Stimulated activated naive CD8-positive, alpha-beta T cell treated with anti-CD3 and anti-CD28 coated beads, Interleukin-15, Interleukin-2, amounts not matched to agents 100 ng/mL and 50 ng/mL, for 24 hours (primary cell): ENCODE measurements around the gene FABP1.

Experiments
- H3K27ac Mint-ChIP-seq: one replicate; pipeline ENCODE4 v1.8.0; 2021; ENCODE audit warnings: mild to moderate bottlenecking, mixed read lengths
- H3K27me3 Mint-ChIP-seq: one replicate; pipeline ENCODE4 v1.8.0; 2021; ENCODE audit warnings: mixed read lengths
- H3K36me3 Mint-ChIP-seq: one replicate; pipeline ENCODE4 v1.8.0; 2021; ENCODE audit warnings: low read depth, mixed read lengths
- H3K4me1 Mint-ChIP-seq: one replicate; pipeline ENCODE4 v1.8.0; 2021; ENCODE audit warnings: low read depth, mixed read lengths
- H3K4me3 Mint-ChIP-seq: one replicate; pipeline ENCODE4 v1.8.0; 2021; ENCODE audit warnings: mild to moderate bottlenecking, mixed read lengths
- H3K9me3 Mint-ChIP-seq: one replicate; pipeline ENCODE4 v1.8.0; 2021; ENCODE audit warnings: mixed read lengths

Gene FABP1

DNA sequence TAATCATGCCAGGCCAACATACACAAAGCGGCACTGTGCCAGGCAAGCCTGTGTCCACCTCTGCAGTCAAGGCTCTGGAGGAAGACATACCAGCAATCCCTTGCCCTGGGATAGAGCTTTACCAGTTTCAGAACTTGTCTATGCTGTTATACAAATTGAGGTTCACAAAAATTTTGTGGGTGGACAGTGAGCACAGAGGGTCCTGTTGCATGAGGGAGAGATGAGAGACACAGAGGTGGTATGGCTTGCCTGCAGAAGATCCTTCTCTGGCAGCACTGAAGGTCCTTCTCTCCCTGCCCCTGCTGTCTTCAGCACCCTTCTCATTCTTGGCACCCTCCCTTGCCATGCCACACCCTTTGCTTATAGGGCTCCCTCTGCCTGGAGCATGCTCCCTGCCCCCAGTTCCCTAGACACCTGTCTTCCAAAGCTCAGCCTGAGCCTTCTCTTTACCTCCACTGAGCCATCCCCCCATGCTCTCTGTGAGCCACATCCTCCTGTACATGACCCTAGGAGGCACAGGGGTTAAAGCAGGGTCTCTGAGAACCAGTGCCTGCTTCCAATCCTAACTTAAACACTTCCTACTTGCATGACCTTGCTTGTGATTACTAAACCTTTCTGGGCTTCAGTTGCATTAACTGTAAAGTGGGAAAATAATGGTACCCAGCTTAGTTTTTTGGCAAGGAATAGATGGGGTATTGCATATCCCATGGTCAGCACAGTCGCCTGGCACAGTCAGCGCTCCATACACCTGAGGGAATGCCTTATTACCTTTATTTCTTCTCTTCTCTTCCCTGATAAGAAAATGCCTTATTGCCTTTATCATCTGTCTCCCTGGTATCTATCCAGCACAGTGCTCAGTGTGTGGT, 857 bp downstream of the FABP1 start:
- H3K9me3 Mint-ChIP-seq: no peaks in the 10 kb centered on the region
- peaks cover 7% of the 10 kb centered on the region for H3K27me3 Mint-ChIP-seq
- no peak overlapping the region for H3K4me3 Mint-ChIP-seq
- no peaks in the 10 kb centered on the region for H3K4me1 Mint-ChIP-seq
- no peak overlapping the region for H3K27ac Mint-ChIP-seq
- H3K36me3 Mint-ChIP-seq: no peaks in the 10 kb centered on the region

DNA sequence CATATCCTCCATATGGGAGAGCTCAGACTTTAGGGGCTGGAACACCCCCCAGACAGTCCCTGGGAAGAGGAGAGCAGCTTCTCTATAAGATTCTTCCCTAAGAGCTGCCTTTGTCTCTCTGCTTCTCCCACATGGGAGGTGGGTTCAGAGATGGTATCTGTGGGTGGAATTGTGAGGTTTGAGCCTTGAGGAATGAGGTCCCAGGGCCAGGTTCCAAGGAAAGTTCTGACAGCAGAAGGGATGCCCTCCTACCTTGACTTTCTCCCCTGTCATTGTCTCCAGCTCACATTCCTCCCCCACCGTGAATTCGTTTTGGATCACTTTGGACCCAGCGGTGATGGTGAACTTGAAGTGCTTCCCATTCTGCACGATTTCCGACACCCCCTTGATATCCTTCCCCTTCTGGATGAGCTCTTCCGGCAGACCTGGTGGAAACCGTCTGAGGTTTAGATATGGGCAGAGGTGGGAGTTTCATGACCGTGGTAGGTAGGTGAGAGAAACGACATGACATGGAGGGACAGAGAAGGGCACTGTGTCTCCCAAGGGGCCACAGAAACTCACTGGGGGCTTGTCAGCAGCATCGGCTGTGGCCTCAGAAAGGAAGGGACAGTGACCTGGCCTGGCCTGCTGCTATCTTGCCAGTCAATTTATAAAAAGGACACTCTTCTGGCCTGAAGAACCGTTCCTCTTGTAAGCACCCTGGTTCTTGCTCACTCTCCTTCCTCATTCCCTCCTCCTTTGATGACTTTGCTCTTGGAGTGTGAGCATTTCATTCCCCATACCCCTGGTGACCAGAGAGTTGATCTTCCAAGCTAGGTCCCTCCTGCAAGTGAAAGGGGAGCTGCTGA, 1.7 kb downstream of the FABP1 start:
- H3K27ac Mint-ChIP-seq: no peak overlapping the region
- no peaks in the 10 kb centered on the region for H3K36me3 Mint-ChIP-seq

GRCh38 chr2:88125344-88125923, 2.4 kb downstream of the FABP1 start:
- no peak overlapping the region for H3K27ac Mint-ChIP-seq
- H3K9me3 Mint-ChIP-seq: no peaks in the 10 kb centered on the region
- H3K27me3 Mint-ChIP-seq: peaks cover 10% of the 10 kb centered on the region
- no peaks in the 10 kb centered on the region for H3K36me3 Mint-ChIP-seq
- H3K4me1 Mint-ChIP-seq: no peaks in the 10 kb centered on the region
- H3K4me3 Mint-ChIP-seq: no peak overlapping the region

More for the DNA sequence above, 1.7 kb downstream of the FABP1 start:
- Mint-ChIP-seq H3K9me3 (no peaks in the 10 kb centered on the region), H3K4me1 (no peaks in the 10 kb centered on the region), H3K27me3 (peaks cover 10% of the 10 kb centered on the region), H3K4me3 (no peak overlapping the region)

DNA sequence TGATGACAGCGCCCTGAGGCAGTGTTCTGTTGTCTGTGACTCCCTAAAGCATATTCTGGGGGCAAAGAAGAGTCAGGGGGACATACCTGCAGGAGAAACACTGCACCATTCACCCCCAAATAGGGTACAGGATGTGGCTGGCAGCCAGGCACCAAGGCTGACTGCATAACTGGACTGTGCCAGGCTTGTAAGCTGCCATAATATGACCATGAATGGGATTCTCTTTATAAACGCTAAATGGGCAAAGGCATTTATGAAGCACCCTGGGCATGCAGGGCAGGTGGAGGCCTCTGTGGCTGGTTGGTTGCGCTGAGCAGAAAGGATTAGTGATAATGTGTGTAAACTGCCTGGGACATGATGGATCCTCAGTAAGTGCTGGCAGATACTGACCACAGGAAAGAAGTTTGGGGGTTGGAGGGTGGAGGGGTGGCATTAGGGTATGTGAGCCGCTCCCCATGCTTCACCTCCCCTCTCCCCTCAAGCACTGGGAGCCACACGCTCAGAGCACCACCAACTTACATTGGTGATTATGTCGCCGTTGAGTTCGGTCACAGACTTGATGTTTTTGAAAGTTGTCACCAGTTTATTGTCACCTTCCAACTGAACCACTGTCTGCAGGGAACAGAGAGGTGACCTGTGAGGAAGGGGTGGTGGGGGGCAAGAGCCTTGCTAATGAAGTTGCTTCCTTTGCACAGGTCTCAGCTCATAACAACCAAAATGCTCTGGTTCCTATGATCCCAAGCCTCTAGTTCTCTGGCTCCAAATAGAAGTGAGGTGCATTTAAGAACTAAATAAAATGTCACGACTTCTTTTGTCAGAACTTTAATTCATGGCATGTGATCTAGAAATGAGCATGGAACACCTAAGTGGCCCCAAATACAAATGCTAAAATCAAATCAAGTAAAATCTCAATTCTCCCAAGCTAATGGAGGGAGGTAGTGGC, 3.6 kb downstream of the FABP1 start:
- H3K4me1 Mint-ChIP-seq: no peaks in the 10 kb centered on the region
- no peaks in the 10 kb centered on the region for H3K36me3 Mint-ChIP-seq
- no peak overlapping the region for H3K27ac Mint-ChIP-seq
- peaks cover 10% of the 10 kb centered on the region for H3K27me3 Mint-ChIP-seq
- no peaks in the 10 kb centered on the region for H3K9me3 Mint-ChIP-seq
- H3K4me3 Mint-ChIP-seq: no peak overlapping the region

DNA sequence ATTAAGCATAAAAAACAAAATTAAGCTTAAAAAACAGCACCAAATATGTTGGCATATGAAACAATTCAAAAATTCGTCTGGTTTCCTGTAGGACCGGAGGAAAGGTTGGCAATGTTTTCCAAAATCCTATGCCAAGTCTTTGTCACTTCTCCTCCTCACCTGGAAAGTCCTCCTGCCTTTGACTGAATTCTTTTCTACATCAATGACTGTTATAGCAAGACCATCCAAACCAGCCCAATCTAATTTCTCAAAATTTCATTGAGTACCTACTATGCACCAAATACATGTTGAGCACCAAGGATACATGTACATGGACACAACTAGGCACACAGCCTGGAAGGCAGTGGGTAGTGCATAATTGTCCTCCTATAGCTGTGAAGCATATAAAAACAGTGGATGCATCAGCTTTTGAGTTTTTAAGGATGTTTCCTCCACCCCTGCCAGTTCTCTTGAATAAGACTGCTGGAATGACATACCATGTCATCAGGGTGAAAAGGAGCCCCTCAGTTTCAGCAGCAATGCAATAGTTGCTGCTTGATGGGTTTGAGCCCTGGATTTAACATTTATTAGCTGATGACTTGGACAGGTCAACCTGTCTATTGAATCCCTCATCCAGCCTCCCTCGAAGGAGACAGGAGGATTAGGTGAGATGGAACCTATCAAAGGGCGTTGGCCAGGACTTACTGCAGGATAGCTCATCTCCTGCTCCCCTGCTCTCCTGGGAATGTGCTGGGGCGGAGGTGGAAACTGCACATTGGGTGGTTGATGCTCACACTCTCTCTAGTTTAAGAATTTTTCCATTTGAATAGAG, 4.5 kb downstream of the FABP1 start:
- no peaks in the 10 kb centered on the region for H3K36me3 Mint-ChIP-seq
- H3K4me1 Mint-ChIP-seq: no peaks in the 10 kb centered on the region
- no peaks in the 10 kb centered on the region for H3K9me3 Mint-ChIP-seq
- H3K27me3 Mint-ChIP-seq: peaks cover 13% of the 10 kb centered on the region
- no peak overlapping the region for H3K27ac Mint-ChIP-seq
- no peak overlapping the region for H3K4me3 Mint-ChIP-seq

GRCh38 chr2:88122141-88122884, 5.5 kb downstream of the FABP1 start:
- peaks cover 13% of the 10 kb centered on the region for H3K27me3 Mint-ChIP-seq
- no peaks in the 10 kb centered on the region for H3K9me3 Mint-ChIP-seq
- no peaks in the 10 kb centered on the region for H3K4me1 Mint-ChIP-seq
- H3K36me3 Mint-ChIP-seq: no peaks in the 10 kb centered on the region
- no peak overlapping the region for H3K27ac Mint-ChIP-seq
- H3K4me3 Mint-ChIP-seq: no peak overlapping the region

DNA sequence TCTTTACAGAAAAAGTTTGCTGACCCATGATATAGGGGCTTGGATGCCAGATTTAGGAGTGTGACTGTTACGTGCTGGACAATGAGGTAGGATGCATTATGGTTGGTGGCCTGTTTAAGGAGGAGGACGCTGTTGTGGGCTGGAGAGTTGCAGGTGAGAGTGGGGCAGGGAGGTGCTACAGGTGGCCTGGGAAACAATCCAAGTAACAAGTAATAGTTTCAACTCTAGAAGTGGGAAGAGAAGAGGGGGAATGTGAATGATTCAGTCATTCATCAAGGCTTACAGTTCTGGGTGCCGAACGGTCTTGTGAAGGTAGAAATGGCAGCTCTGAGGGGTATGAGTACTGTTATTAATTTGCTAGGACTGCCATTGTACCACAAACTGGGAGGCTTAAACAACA, 6.2 kb downstream of the FABP1 start:
- Mint-ChIP-seq H3K27me3 (peaks cover 18% of the 10 kb centered on the region), H3K27ac (no peak overlapping the region), H3K36me3 (no peaks in the 10 kb centered on the region), H3K4me3 (no peak overlapping the region), H3K9me3 (no peaks in the 10 kb centered on the region), H3K4me1 (no peaks in the 10 kb centered on the region)

GRCh38 chr2:88117973-88118372, 9.9 kb downstream of the FABP1 start:
- Mint-ChIP-seq H3K4me1 (no peaks in the 10 kb centered on the region), H3K9me3 (no peaks in the 10 kb centered on the region), H3K4me3 (no peak overlapping the region), H3K27me3 (peaks cover 11% of the 10 kb centered on the region), H3K36me3 (no peaks in the 10 kb centered on the region), H3K27ac (no peak overlapping the region)

DNA sequence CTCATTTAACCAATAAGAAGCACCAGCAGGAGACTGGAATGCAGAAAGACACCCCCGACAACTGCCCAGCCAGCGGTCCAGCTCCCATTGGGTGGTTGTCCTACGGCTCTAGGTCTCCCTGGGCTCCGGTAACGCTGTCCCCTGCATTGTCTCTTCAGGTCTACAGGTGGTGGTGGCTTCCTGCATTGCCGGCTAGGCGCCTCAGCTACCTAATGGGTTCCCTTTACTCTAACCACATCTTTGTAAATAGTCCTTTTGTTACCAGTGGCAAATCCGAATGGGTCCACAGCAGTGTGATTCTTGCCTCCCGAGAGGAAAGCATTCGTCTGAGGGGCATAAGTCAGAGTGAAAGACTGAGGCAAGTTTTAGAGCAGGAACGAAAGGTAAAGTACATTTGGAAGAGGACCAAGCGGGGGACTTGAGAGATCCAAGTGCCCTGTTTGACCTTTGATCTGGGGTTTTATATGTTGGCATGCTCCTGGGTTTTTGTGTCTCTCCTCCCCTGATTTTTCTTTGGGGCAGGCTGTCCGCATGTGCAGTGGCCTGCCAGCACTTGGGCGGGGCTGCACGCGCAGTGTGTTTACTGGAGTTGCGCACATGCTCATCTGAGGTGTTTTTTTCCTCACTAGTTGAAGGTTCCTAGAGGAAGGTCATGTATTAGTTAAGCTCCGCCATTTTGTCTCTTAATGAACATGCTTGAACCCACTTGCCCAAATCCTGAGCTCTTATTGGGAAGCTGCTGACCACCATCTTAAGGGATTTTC, 11.0 kb downstream of the FABP1 start:
- Mint-ChIP-seq H3K4me3 (no peak overlapping the region), H3K27me3 (peaks cover 11% of the 10 kb centered on the region), H3K27ac (no peak overlapping the region), H3K9me3 (no peaks in the 10 kb centered on the region), H3K36me3 (no peaks in the 10 kb centered on the region), H3K4me1 (no peaks in the 10 kb centered on the region)

DNA sequence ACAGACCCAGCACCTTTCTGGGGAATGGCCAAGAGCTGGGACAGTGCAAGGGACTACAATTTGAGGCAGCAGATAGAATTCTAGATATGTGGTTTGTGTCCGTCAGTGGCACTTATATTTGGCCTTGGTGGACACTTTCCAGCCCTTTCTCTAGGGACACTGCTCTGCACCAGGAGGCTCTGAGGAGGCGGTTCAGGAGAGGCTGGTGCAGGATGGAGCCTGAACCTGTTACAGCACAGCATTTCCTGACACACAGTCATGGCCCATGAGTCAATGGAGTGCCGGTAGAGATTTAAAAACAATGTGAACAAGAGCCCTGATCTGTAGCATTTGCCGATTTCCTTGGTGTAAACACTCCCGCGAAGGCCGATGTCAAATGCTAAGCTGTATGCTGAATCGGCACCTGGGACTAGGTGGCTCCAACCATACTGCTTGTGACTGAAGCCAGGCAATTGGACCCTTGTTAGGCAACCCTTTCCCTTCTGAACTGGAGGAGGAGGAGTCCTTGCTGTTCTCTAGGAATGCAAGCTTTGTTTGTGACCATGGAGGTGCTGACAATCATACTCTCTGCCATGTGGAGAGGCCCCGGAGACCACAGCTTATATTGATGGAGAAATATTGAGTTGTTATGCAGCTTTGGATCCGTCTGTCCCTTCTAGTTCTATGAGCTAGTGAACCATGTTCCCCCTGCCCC, 11.9 kb downstream of the FABP1 start:
- H3K27me3 Mint-ChIP-seq: peaks cover 7% of the 10 kb centered on the region
- no peaks in the 10 kb centered on the region for H3K4me1 Mint-ChIP-seq
- no peak overlapping the region for H3K4me3 Mint-ChIP-seq
- H3K27ac Mint-ChIP-seq: no peak overlapping the region
- H3K36me3 Mint-ChIP-seq: no peaks in the 10 kb centered on the region
- H3K9me3 Mint-ChIP-seq: no peaks in the 10 kb centered on the region

- Mint-ChIP-seq H3K27ac (no peak overlapping the region), H3K9me3 (no peaks in the 10 kb centered on the region), H3K27me3 (peaks cover 7% of the 10 kb centered on the region), H3K36me3 (no peaks in the 10 kb centered on the region), H3K4me1 (no peaks in the 10 kb centered on the region), H3K4me3 (no peak overlapping the region)
Measured at GRCh38 chr2:88114889-88115288, 13.0 kb downstream of the FABP1 start.

DNA sequence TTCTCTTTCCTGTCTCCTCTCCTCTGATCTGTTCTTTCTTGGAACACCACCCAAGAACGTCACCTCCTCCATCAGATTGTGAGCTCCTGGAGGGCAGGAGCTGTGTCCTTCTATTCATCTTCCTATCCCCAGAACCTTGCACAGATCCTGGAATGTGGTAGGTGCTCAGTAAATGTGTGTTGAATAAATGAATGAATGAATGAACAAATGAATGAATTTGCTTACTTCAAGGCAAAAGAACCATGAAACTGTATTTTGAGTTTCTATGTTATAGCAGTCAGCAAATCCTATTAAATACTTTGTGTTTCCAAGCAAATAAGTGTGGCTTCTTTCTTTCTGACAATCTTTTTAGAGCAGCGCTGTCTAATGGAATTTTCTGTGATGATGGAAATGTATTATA, 14.8 kb downstream of the FABP1 start:
- Mint-ChIP-seq H3K4me3 (no peak overlapping the region), H3K4me1 (no peaks in the 10 kb centered on the region), H3K36me3 (no peaks in the 10 kb centered on the region), H3K27me3 (peaks cover 4% of the 10 kb centered on the region), H3K27ac (no peak overlapping the region), H3K9me3 (no peaks in the 10 kb centered on the region)
